Activated T-helper 1 cell treated with anti-CD3 and anti-CD28 coated beads, Interleukin-12 subunit alpha, Interleukin-12 subunit beta, Interleukin-2, Interleukin-4 antibody, amounts not matched to agents 30 ng/mL and 10 ng/mL and 1 ng/mL, durations not matched to agents 14 hours and 24 hours and 36 hours (primary cell): ENCODE results near the gene NMU. TPM values are rescaled to one million over a fixed set of nuclear protein-coding genes. Genes with fewer than 3 reads are reported as not detected.
A peak's percentile ranks its signal among the peaks of the same experiment; 100 is the strongest.
"Not testable (repeated sequence)": the region's sequence is repeated elsewhere in the genome, so short reads cannot be mapped to it uniquely, and the experiment has no call there.

Experiments
- DNase-seq: peaks from one replicate; pipeline ENCODE4 v3.0.0; 2021; ENCODE audit warnings: low spot score
- H3K27ac Mint-ChIP-seq: one replicate; pipeline ENCODE4 v1.8.0; 2021; ENCODE audit warnings: mild to moderate bottlenecking, mixed read lengths
- H3K27me3 Mint-ChIP-seq: one replicate; pipeline ENCODE4 v1.8.0; 2022; ENCODE audit warnings: mild to moderate bottlenecking, moderate library complexity, mixed read lengths; ENCODE audit not compliant: insufficient read depth
- H3K36me3 Mint-ChIP-seq: one replicate; pipeline ENCODE4 v1.8.0; 2021; ENCODE audit warnings: low read depth, mixed read lengths
- H3K4me1 Mint-ChIP-seq: one replicate; pipeline ENCODE4 v1.8.0; 2021; ENCODE audit warnings: low read depth, mixed read lengths
- H3K4me3 Mint-ChIP-seq: one replicate; pipeline ENCODE4 v1.8.0; 2021; ENCODE audit warnings: mild to moderate bottlenecking, moderate library complexity, mixed read lengths
- H3K9me3 Mint-ChIP-seq: one replicate; pipeline ENCODE4 v1.8.0; 2021; ENCODE audit warnings: mixed read lengths
- intact Hi-C: fragments of 100-400 bp; cut with micrococcal nuclease; formaldehyde crosslinking; loops from one replicate; pipeline ENCODE4 v1.15.1; 2024
- total RNA-seq: library from RNA; stranded (reverse); gene quantifications from 2 replicates; pipeline ENCODE4 v1.2.3, GENCODE V29; 2022

Gene NMU
- total RNA-seq, 1 donor from 2014 or later, result not detected

- Mint-ChIP-seq H3K27me3 (peaks cover 2% of the 10 kb centered on the region), H3K27ac (no peak overlapping the region), H3K4me3 (no peak overlapping the region), H3K9me3 (peaks cover 10% of the 10 kb centered on the region), H3K36me3 (no peaks in the 10 kb centered on the region), H3K4me1 (peaks cover 8% of the 10 kb centered on the region)
- DNase-seq, result no peak
- intact Hi-C loops, result no loop called here
Measured at GRCh38 chr4:55658657-55659056, 22.6 kb upstream of the NMU start.

- intact Hi-C loops, result no loop called here
- no peak for DNase-seq
- Mint-ChIP-seq H3K4me1 (no peaks in the 10 kb centered on the region), H3K27me3 (no peaks in the 10 kb centered on the region), H3K36me3 (no peaks in the 10 kb centered on the region), H3K9me3 (no peaks in the 10 kb centered on the region), H3K27ac (no peak overlapping the region), H3K4me3 (no peak overlapping the region)
Measured at GRCh38 chr4:55654131-55654530, 18.0 kb upstream of the NMU start.

- Mint-ChIP-seq H3K4me3 (no peak overlapping the region), H3K27ac (no peak overlapping the region), H3K27me3 (no peaks in the 10 kb centered on the region), H3K36me3 (no peaks in the 10 kb centered on the region), H3K9me3 (no peaks in the 10 kb centered on the region), H3K4me1 (no peaks in the 10 kb centered on the region)
- DNase-seq, result no peak
- intact Hi-C loops, result no loop called here
Measured at GRCh38 chr4:55650483-55650882, 14.4 kb upstream of the NMU start.

DNA sequence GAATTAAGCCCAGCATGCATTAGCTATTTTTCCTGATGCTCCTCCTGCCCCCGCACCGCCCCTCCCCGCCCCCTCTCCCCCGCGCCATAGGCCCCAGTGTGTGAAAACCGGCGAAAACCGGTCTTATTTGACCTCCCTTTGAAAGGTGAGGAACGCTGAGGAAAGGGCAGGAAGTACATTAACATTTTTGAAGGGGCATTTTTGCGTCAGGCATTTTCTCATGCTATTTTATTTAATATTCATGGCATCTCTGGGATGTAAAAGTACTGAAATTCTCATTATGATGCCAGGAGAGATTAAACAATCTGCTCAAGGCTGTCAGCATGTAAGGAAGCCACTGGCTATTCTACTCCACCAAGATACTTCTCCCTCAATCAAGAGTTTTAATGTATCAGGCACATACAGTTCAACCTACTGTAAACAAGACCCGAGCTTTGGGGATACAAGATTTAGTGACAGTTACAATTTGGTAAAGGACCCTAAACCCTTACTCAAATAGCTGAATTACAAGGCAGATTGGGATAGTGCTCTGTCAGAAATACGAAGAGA is 1.2 kb upstream of the NMU start:
- Mint-ChIP-seq H3K27ac (no peak overlapping the region), H3K4me3 (no peak overlapping the region), H3K9me3 (no peaks in the 10 kb centered on the region), H3K36me3 (no peaks in the 10 kb centered on the region), H3K4me1 (peaks cover 10% of the 10 kb centered on the region), H3K27me3 (peaks cover 51% of the 10 kb centered on the region)
- intact Hi-C loops, result loop anchor here (10.0 kb wide), 1 partner anchor 1533 kb away; the partner anchor contains the start of gene GSX2
- no peak for DNase-seq

DNA sequence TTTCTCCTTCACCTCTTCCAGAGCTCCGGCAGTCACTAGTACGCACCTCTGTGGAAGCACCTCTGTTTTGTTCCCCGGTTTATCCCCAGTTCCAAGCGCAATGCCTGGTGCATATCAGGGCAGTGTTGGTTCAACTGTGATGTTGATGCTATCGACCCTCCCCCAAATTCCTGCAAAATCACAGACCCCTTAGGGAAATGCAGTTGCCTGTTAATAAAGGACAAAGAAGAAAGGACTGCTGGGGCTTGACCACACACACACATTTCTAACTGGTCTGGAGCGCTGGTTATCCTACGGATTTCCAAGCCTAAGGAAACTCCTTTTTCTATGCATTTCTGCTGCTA is 530 bp upstream of the NMU start:
- no peak overlapping the region for H3K27ac Mint-ChIP-seq
- H3K9me3 Mint-ChIP-seq, result no peaks in the 10 kb centered on the region
- H3K4me3 Mint-ChIP-seq, result peak overlapping the region; percentile 42
- H3K36me3 Mint-ChIP-seq, result no peaks in the 10 kb centered on the region
- intact Hi-C loops, result loop anchor here (10.0 kb wide), 1 partner anchor 1532 kb away; the partner anchor contains the start of gene GSX2
- peaks cover 54% of the 10 kb centered on the region for H3K27me3 Mint-ChIP-seq
- no peak for DNase-seq
- H3K4me1 Mint-ChIP-seq, result peaks cover 10% of the 10 kb centered on the region

GRCh38 chr4:55635282-55635681 is 816 bp downstream of the NMU start:
- Mint-ChIP-seq H3K27me3 (peaks cover 57% of the 10 kb centered on the region), H3K27ac (no peak overlapping the region), H3K4me1 (peaks cover 10% of the 10 kb centered on the region), H3K36me3 (no peaks in the 10 kb centered on the region), H3K9me3 (no peaks in the 10 kb centered on the region), H3K4me3 (no peak overlapping the region)
- intact Hi-C loops, result loop anchor here (10.0 kb wide), 1 partner anchor 1530 kb away; the partner anchor contains the start of gene GSX2
- no peak for DNase-seq

- no peak overlapping the region for H3K4me3 Mint-ChIP-seq
- intact Hi-C loops, result loop anchor here (10.0 kb wide), 1 partner anchor 1530 kb away; the partner anchor contains the start of gene GSX2
- no peak overlapping the region for H3K27ac Mint-ChIP-seq
- no peaks in the 10 kb centered on the region for H3K9me3 Mint-ChIP-seq
- peaks cover 59% of the 10 kb centered on the region for H3K27me3 Mint-ChIP-seq
- no peak for DNase-seq
- H3K36me3 Mint-ChIP-seq, result no peaks in the 10 kb centered on the region
- H3K4me1 Mint-ChIP-seq, result peaks cover 10% of the 10 kb centered on the region
Measured at GRCh38 chr4:55634417-55635128, 1.5 kb downstream of the NMU start.

- DNase-seq, result no peak
- H3K4me1 Mint-ChIP-seq, result peaks cover 10% of the 10 kb centered on the region
- intact Hi-C loops, result loop anchor here (10.0 kb wide), 1 partner anchor 1529 kb away; the partner anchor contains the start of gene GSX2
- H3K27ac Mint-ChIP-seq, result no peak overlapping the region
- no peaks in the 10 kb centered on the region for H3K36me3 Mint-ChIP-seq
- H3K4me3 Mint-ChIP-seq, result no peak overlapping the region
- H3K27me3 Mint-ChIP-seq, result peaks cover 58% of the 10 kb centered on the region
- no peaks in the 10 kb centered on the region for H3K9me3 Mint-ChIP-seq
Measured at GRCh38 chr4:55633903-55634302, 2.2 kb downstream of the NMU start.

- no peaks in the 10 kb centered on the region for H3K36me3 Mint-ChIP-seq
- peaks cover 2% of the 10 kb centered on the region for H3K27me3 Mint-ChIP-seq
- DNase-seq, result no peak
- no peak overlapping the region for H3K27ac Mint-ChIP-seq
- H3K4me3 Mint-ChIP-seq, result no peak overlapping the region
- no peaks in the 10 kb centered on the region for H3K9me3 Mint-ChIP-seq
- intact Hi-C loops, result no loop called here
- no peaks in the 10 kb centered on the region for H3K4me1 Mint-ChIP-seq
Measured at GRCh38 chr4:55625835-55626234, 10.3 kb downstream of the NMU start.

GRCh38 chr4:55624063-55624462 is 12.0 kb downstream of the NMU start:
- H3K27ac Mint-ChIP-seq, intact Hi-C loops, DNase-seq, H3K4me3 Mint-ChIP-seq, H3K4me1 Mint-ChIP-seq, H3K9me3 Mint-ChIP-seq, H3K27me3 Mint-ChIP-seq, H3K36me3 Mint-ChIP-seq: not testable (repeated sequence)

- no peak overlapping the region for H3K4me3 Mint-ChIP-seq
Measured at GRCh38 chr4:55618546-55619143, 17.5 kb downstream of the NMU start.

DNA sequence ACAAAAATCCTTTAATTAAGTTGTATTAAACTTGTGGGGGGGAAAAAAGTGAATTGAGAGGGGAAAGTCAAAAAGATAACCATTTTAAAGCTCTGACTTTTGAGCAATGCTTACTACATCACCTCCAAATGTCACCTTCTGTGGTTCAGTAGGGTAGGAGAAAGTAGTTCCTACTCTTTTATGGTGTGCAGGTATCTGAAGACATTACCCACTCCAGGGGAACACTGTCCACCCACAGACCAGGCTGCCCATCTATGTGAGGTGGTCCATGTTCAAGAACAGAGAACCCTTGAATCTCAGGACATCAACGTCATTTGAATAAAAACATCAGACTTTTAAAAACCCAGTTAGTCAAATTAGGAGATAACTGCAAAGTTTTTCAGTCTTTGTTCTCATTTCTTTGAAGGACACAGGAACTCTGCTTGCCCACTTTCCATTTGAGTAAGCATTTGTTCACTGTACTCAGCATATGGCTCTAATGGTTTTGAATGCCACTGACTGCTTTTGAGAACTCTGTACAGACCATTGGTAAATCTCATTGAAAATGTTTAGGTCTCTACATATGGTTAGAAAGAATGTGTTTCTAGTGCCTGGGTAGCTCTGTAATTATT is 18.4 kb downstream of the NMU start:
- Mint-ChIP-seq H3K9me3 (no peaks in the 10 kb centered on the region), H3K36me3 (no peaks in the 10 kb centered on the region), H3K4me1 (no peaks in the 10 kb centered on the region), H3K27ac (no peak overlapping the region), H3K4me3 (no peak overlapping the region), H3K27me3 (no peaks in the 10 kb centered on the region)
- intact Hi-C loops, result no loop called here
- no peak for DNase-seq

More at GRCh38 chr4:55618546-55619143, 17.5 kb downstream of the NMU start:
- Mint-ChIP-seq H3K36me3 (no peaks in the 10 kb centered on the region), H3K27ac (no peak overlapping the region), H3K27me3 (no peaks in the 10 kb centered on the region), H3K9me3 (no peaks in the 10 kb centered on the region), H3K4me1 (no peaks in the 10 kb centered on the region)
- no peak for DNase-seq
- intact Hi-C loops, result no loop called here

DNA sequence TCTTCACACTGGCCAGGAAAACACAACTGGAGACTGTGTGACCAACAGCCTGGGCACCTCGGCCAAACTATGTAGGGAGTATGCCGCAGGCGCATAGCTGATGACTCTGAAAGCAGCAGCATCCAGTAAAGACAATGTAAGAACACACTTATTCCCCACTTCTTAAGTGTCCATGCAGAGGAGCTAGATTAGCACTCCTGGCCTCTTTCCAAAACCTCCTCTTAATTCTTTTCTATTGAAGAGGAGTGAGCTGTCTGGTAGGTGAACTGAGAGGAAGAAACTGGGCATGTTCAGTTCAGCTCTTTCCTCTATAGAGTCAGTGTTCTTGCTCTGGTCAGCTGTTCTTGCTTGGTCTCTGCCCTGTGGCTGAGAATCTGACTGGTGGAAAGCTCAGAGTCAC is 21.1 kb downstream of the NMU start:
- Mint-ChIP-seq H3K27ac (no peak overlapping the region), H3K4me3 (no peak overlapping the region), H3K4me1 (no peaks in the 10 kb centered on the region), H3K36me3 (no peaks in the 10 kb centered on the region), H3K9me3 (no peaks in the 10 kb centered on the region), H3K27me3 (no peaks in the 10 kb centered on the region)
- DNase-seq, result no peak
- intact Hi-C loops, result no loop called here
